Upper lobe of left lung (tissue), 4 donors: Measurements from ENCODE around the gene SYCP3.

Experiments
- CTCF ChIP-seq, 6 experiments: fragments of 450-650 bp in 4 of 6; fragments of 200-600 bp in 2 of 6; sonication (generic) in 2 of 6; IDR thresholded peaks; one replicate each; pipeline ENCODE4 v1.5.1; 2016 to 2019; ENCODE audit warnings: antibody characterized with exemption in 6 of 6
- POLR2A ChIP-seq, 4 donors: fragments of 450-650 bp; IDR thresholded peaks; one replicate each; pipeline ENCODE4 v1.5.1; 2016 to 2017; ENCODE audit warnings: antibody characterized with exemption in 4 of 4, mild to moderate bottlenecking in 2 of 4
- POLR2AphosphoS5 ChIP-seq, 2 donors: sonication (generic); formaldehyde crosslinking; IDR thresholded peaks; one replicate each; pipeline ENCODE4 v1.5.1; 2017; ENCODE audit warnings: antibody characterized with exemption in 2 of 2

- TF ChIP-seq POLR2A (IDR thresholded peaks at IDR 0.05) (no peak), CTCF (IDR thresholded peaks at IDR 0.05) (no peak), POLR2AphosphoS5 (IDR thresholded peaks at IDR 0.05) (no peak)
Observed at GRCh38 chr12:101740980-101741379, 1.7 kb upstream of the SYCP3 start.
